Head of caudate nucleus (tissue), 42 donors: ENCODE results near the gene FRMD5.
"Not testable (repeated sequence)": the region's sequence is repeated elsewhere in the genome, so short reads cannot be mapped to it uniquely, and the experiment has no call there.

Experiments used
- DNase-seq, 42 donors: peaks; one replicate each; pipeline versions ENCODE4 v3.0.0 to v3.0.0-alpha.2; 2020 to 2021; ENCODE audit warnings: mixed read lengths in 7 of 42
- intact Hi-C: fragments of 100-400 bp; cut with DNase I; formaldehyde crosslinking; loops from one replicate; pipeline ENCODE4 v1.15.0; 2022

FRMD5 gene

GRCh38 chr15:43887901-43888300, 307.2 kb downstream of the FRMD5 start:
- DNase-seq = no peak
- intact Hi-C loops = loop anchor here (10.0 kb wide), 1 partner anchor 607 kb away; no protein-coding TSS in a partner anchor

DNA sequence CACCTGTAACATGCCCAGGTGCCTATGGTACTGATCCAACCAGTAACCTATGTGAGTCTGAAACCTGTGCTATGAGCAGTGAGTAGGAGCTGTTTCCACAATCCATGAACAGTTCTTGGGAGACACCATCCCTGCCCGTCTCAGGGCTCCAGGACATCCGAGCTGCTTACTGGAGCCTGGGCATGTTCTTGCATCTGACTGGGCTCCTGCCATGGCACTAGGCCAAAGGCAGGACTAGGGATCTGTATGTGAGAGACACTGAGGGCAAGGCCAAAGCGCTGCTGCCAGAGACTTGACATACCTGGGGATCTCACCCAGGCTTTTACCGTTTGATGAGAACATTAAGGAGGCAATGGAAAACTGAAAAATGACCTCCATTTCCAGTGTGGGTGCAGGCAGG, 308.5 kb downstream of the FRMD5 start:
- DNase-seq = no peak
- intact Hi-C loops = loop anchor here (10.0 kb wide), 1 partner anchor 608 kb away; no protein-coding TSS in a partner anchor

DNA sequence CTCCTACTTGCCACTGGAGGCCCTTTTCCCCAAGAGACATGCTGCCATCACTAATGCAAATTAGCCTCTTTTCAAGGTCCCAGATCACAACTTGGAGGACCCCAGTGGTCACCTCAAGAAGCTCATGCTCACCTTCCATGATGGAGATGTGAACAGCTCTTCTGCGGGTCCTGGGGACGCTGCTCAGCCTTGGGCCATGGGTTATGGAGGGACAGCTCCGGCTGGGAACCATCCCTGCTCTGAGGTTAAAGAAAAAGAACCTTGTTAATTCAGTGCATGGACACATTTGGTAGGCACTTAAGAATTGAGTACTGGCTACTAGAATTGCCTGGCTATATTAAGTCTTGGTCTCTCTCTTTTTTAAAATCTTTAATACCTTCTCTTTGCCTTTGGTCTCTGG, 311.5 kb downstream of the FRMD5 start:
- intact Hi-C loops = loop anchor here (10.0 kb wide), 1 partner anchor 611 kb away; no protein-coding TSS in a partner anchor
- no peak for DNase-seq

- peak in 7 of 42 donors; percentile 13 to 64 (median 22) for DNase-seq
- intact Hi-C loops = loop anchor here (10.0 kb wide), 1 partner anchor 613 kb away; no protein-coding TSS in a partner anchor
These were observed 313.1 kb downstream of the FRMD5 start for GRCh38 chr15:43881944-43882343.

DNA sequence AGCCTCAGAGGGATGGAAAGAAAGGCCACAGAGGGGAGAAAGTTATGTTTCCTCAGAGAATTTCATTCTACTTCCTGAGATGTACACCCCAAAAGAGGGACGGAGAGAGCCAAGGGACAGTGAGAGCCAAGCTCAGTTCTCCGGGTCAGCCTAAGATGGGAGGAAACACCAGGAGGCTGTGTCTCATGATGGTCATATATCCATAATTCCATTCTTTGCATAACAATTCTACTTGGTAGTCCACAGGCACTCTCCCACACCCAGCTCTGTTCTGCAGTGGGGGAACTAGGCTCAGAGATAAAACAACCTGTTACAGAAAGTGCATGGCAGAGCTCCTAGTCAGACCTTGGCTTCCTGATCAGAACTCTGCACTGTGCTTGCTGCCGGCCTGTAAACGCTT, 313.8 kb downstream of the FRMD5 start:
- DNase-seq = no peak
- intact Hi-C loops = loop anchor here (10.0 kb wide), 1 partner anchor 614 kb away; no protein-coding TSS in a partner anchor

GRCh38 chr15:43880406-43881194, 314.5 kb downstream of the FRMD5 start:
- DNase-seq = peak in 3 of 42 donors; percentile 29 to 69 (median 39)
- intact Hi-C loops = loop anchor here (10.0 kb wide), 1 partner anchor 614 kb away; no protein-coding TSS in a partner anchor

GRCh38 chr15:43879386-43880355, 315.4 kb downstream of the FRMD5 start:
- intact Hi-C loops = loop anchor here (10.0 kb wide), 1 partner anchor 615 kb away; no protein-coding TSS in a partner anchor
- peak in 1 of 42 donors; percentile 19 for DNase-seq

DNA sequence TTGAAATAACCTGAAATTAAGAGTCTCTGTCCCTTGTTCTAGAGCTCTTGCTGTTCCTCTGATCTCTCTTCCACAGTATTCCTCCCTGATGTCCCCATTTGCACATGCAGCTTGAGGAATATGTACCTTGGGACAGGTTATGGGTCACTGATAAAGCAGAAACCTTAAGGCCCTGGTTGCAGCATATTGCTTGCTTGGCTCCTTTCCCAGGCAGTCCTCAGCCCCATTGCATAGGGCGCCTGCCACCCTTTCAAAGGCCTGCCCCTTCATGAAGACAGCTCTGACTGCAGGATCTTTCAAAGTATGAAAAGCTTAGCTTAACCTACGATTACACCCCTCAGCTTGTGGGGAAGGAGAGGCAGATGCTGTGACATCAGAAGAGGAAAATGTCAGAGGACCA, 316.6 kb downstream of the FRMD5 start:
- intact Hi-C loops = no loop called here
- DNase-seq = no peak

GRCh38 chr15:43877371-43877770, 317.7 kb downstream of the FRMD5 start:
- intact Hi-C loops = no loop called here
- DNase-seq = peak in 1 of 42 donors; percentile 41

DNA sequence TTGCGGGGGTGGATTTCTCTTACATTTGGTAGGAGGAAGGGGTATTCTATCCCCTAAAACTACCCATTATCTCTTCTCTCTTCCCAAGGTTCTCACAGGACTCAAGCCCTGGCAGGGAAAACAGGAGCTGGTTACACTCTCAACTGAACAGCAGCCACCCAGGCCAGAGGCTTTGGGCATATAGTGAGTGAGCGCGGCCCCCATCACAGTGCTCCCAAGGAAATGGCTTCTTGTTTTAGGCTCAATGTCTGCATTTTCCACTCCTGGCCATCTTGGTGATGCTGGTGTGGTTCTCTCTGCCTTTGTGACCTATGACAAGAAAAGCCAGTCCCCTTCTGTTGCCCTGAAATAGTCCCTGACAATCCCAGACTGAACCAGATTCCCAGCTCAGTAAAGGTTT, 318.2 kb downstream of the FRMD5 start:
- DNase-seq = no peak
- intact Hi-C loops = no loop called here

- intact Hi-C loops = no loop called here
- no peak for DNase-seq
These were observed 321.4 kb downstream of the FRMD5 start for GRCh38 chr15:43873651-43874050.

GRCh38 chr15:43872416-43873020, 322.6 kb downstream of the FRMD5 start:
- intact Hi-C loops = no loop called here
- DNase-seq = peak in 41 of 42 donors; percentile 9 to 91 (median 74)

DNA sequence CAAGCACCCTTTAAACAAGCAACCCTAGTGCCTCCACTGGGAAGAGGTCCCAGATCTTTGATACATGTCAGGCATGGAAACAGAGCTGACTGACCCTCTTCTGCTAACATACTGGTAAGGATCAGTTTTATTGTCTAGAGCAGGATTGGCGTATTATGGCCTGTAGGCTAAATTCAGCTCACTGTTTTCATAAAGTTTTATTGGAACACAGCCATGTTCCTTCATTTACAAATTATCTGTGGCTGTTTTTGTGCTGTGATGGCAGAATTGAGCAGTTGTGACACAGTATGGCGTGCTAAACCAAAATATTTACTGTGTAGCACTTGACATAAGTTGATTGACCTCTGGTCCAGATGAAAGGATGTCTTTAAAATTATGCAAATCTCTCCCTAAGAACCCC, 323.2 kb downstream of the FRMD5 start:
- intact Hi-C loops = no loop called here
- peak in 1 of 42 donors; percentile 14 for DNase-seq

DNA sequence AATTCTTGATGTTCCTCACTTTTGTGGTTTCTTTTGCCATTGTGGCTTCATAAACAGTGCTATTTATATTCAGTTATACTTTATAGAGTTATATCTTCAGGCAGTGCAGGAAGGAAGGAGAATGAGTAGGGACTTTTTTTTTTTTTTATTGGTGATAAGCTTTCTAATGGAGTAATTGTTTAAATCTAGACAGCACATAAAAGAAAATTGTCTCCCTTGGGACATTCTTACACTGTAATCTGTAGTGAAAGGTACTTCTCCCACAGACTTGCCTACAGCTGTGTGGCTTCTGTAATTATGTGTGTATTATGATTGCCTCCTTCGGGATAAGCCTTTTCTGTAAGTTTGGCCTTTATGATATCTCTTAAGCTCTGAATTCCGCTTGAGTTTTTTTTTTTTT, 326.7 kb downstream of the FRMD5 start:
- DNase-seq = no peak
- intact Hi-C loops = no loop called here

- intact Hi-C loops = no loop called here
- no peak for DNase-seq
These were observed 328.0 kb downstream of the FRMD5 start for GRCh38 chr15:43867096-43867495.

DNA sequence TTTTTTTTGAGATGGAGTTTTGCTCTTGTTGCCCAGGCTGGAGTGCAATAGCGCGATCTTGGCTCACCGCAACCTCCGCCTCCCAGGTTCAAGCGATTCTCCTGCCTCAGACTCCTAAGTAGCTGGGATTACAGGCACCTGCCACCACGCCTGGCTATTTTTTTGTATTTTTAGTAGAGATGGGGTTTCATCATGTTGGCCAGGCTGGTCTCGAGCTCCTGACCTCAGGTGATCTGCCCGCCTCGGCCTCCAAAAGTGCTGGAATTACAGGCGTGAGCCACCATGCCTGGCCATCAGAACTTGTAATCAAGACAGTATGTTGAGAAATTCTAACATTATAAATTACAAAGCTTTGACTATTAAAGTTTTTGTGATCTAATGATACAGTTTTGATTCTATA, 328.4 kb downstream of the FRMD5 start:
- DNase-seq, intact Hi-C loops: not testable (repeated sequence)

- no peak for DNase-seq
- intact Hi-C loops = no loop called here
These were observed 335.5 kb downstream of the FRMD5 start for GRCh38 chr15:43859546-43859945.

- no peak for DNase-seq
- intact Hi-C loops = no loop called here
These were observed 340.3 kb downstream of the FRMD5 start for GRCh38 chr15:43854801-43855200.

DNA sequence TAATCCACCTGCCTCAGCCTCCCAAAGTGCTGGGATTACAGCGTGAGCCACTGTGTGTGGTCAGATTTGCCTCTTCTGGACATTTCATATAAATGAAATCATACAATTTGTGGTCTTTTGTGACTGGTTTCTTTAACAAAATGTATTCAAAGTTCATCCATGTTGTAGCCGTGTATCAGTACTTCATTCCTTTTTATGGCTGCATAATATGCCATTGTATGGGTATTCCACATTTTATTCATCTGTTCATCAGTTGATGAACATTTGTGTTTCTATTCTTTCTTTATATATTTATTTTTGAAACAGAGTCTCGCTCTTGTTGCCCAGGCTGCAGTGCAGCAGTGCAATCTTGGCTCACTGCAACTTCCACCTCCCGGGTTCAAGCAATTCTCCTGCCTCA, 342.5 kb downstream of the FRMD5 start:
- intact Hi-C loops = no loop called here
- DNase-seq = no peak
